HG03442 (cell line): ENCODE results near the gene PKD1L1.

Experiments
- ATAC-seq: cut with Tn5 transposase; IDR thresholded peaks from one replicate; pipeline ENCODE4 v1.9.1; 2021; ENCODE audit warnings: mild to moderate bottlenecking, moderate library complexity; ENCODE audit not compliant: unreplicated experiment

Gene PKD1L1

DNA sequence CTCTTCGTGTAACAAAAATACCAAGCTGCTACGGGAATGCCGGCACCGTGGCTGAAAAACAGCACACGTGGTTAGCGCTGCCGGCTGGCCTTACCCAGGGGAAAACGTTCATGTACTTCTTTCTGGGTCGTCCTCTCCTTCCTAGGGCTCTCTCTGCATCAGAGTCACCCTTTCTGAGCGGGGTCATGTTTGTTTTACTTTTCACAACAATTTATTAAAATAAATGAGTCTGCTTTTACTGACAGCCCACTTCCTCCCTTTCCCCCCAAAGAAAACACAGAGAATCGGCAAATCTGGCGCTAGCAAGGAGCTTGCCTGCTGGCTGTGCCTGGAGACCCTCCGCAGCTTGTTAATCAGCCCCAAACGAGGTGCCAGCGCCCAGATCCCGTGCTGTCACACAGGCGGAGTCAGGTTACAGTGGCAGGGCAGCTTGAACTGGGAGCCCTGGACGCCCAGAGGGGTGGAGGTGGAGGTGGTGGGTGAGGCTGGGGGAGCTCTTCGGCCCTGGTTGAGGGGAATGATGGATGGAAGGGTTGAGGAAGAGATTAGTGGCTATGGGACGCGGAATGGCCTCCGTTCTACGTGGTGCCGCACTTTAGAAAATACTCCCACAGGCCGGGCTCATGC is 204.2 kb downstream of the PKD1L1 start:
- ATAC-seq: no peak

DNA sequence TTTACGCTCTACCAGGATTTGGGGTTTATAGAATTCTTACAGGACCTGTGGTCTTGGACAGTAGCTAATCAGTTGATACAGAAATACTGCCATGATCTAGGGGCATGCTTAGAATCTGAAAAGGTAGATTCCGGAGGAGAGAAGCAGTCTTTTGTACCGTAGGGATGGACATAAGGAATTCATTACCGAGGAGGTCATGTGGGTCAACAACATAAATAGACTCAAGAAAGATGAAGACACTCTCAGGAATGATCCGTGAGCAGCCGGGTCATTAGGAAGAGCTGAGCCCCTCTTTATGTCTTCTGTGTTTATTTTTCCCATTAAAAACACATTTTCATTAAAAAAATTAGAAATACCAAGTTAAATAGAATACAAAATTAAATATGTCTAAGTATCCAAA is 206.3 kb downstream of the PKD1L1 start:
- no peak for ATAC-seq

DNA sequence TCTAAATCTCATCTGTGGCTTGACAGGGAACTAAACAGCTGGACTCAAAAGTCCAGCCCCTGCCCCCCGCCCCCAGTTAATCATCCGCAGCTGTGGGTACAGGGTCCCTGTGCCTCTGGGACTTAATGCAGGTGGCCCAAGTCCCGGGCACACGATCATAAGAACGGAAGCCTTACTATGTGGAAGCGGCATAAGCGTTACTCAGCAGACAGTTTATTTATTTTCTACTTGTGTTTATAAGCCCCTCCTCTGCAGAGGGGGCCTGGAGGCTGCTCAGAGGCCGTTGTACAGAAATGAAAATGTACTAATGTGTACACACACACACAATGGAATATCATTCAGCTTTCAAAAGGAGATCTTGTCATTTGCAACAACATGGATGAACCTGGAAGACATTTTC is 208.4 kb downstream of the PKD1L1 start:
- ATAC-seq: no peak

DNA sequence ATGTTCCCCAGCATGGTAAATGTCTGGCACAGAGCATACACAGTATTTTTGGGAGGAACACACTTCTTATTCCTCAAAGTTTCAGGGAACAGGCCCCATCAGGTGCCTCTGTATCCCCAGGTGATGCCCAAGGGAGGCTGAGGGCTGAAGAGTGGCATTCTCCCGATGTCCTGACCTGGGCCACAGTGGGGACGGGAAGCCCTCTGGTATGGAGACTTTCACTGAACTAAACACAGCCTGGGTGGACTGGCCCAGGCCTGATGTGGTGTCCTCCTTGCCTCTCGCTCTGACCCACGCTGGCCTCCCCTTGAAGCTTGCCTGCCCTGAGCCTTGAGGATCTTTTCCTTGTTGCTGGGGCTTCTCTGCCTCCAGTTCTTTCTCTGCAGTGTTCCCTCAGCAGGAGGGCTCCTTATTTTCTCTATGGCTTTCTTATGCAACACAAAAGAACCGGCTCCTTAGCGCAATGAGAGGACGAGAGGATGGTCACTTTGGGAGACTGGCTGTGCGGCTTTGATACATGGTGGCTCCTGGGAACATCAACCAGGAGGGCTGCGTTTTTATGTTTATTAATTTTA is 208.9 kb downstream of the PKD1L1 start:
- ATAC-seq: no peak

DNA sequence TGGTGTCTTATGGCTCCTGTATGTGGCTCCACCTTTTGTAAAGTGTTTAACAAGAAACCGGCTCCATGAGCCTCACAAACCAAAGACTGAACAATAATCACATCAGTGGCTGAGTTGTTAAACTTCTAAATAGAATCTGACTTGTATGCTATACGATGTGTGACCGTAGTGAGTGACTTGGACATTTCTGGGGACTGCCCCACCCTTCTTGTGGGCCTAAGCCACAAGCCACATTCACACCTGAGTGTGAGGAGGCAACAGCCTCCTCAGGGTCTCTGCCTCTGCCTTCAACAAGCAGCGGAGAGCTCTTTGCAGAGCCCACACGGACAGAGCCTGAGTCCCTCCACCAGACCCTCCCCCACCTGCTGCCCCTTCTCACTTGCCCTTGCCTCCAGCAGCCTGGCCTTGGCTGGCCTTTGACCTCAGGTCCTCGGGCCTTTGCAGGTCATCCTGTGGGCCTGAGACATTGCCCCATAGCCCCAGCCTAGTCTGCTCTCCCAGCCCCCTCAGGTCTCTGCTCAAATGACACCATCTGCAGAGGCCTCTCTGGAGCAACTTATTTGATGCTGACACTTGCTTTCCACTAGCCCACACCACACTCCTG is 209.6 kb downstream of the PKD1L1 start:
- ATAC-seq: peak; percentile 45

DNA sequence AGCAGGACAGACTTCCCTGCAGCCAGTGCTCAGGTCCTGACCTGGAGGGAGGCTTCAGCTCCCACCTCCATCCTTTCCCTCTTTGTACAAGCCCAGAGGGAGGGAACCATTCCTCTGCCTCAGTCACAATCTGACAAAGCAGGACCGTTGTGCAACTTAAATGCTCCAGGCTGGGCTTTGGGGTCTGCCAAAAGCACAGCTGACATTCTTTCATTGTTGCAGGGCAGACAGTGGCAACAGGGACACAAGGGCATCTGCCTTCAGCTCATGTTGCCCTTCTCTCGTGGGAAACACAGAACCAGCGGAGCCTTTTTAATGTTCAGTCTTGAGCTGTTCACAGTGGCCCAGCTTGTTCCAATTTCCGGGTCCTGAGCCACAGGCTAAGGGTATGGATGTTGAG is 210.7 kb downstream of the PKD1L1 start:
- ATAC-seq: no peak

DNA sequence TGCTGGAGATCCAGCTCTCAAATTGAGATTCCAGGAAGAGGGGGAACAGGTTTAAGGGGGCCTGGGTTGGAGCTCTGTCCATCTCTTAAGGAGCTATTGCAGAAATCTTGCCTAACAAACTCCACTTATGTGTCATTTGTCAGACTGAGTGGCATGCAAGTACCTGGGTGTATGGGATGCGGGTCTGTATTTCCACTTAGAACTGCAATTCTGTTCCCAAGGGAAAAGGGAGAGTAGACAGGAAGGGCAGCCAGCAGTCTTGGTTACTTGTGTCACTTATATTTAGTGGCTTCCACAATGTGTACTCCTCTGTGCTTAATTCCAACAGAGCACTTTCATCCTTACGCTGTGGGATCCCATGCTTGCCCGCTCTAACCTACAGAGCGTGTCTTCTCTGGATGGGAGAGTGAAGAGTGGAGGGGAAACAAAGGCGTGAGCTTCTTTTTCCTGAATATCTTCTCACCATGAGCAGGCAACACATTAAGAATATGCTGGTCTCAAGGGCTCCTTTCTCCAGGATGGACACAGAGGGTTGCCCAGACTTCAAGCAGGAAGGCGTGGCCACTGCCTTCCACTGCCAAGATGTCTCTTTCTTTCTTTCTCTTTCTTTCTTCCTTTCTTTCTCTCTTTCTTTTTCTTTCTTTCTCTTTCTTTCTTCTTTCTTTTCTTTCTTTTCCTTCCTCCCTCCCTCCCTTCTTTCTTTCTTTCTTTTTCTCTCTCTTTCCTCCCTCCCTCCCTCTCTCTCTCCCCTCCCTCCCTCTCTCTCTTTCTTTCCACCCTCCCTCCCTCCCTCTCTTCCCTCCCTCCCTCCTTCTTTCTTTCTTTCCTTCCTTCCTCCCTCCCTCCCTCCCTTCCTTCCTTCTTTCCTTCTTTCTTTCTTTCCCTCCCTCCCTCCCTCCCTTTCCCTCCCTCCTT is 212.6 kb downstream of the PKD1L1 start:
- no peak for ATAC-seq

DNA sequence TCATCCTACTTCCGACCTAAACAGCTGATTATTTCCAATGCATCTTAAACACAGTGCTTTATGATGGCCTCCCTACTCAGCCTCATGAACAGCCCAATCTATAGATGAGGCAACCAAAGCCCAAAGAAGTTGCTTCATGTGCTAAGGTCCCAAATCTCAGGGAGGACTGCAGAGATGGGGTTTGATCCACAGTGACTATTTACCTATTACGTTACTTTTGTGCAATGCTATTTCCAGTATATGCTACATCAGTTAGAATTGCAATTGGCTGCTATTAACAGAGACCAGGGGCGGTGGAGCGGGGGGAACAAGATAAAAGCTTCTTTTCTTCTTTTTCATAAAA is 213.3 kb downstream of the PKD1L1 start:
- ATAC-seq: no peak

DNA sequence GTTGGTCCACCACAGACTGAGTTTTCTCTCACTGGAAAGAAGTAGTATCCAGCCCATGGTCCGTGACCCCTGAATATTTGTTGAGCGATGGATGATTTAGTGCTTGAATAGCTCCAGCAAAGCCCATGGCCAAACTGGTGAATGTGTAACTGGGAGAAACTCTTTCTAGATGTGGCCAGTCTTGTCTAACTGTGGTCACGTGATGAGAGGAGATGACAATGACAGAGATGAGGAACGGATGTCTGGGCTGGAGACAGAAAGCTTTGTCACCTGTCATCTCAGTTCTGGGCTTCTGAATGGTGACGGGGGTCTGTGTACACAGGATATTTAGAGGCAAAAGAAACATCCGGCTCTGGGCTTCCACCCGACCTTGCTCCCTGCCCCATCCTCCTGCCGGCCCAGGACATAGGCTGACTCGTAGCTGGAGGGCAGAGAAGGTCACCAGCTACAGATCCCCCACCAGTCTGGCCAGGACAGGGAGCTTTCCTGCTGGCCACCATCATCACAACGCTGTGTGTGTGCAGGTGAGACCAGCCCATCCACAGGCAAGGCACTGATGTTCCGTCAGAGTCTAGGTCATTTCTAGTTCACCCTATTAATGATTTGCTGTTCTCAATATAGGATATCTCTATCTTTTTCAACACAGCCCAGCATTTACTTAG is 213.8 kb downstream of the PKD1L1 start:
- ATAC-seq: no peak

DNA sequence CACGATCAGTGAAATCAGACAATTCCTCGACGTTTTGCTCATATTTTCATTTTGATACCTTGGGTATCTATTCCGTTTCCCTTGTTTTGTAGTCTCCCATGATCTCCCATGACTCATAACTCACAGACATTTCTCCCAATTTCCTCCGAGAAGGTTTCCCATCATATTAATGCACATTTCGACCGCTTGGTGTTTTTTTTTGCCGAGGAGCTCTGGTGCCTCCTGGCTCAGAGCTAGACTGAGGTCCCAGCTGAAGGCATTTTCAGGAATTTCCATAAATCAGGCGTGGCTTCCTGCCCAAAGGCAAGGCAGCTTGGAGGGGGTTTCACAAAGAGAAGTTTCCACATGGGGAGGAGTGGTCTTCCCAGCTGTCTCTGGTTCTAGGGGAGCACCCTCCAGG is 218.1 kb downstream of the PKD1L1 start:
- ATAC-seq: no peak

DNA sequence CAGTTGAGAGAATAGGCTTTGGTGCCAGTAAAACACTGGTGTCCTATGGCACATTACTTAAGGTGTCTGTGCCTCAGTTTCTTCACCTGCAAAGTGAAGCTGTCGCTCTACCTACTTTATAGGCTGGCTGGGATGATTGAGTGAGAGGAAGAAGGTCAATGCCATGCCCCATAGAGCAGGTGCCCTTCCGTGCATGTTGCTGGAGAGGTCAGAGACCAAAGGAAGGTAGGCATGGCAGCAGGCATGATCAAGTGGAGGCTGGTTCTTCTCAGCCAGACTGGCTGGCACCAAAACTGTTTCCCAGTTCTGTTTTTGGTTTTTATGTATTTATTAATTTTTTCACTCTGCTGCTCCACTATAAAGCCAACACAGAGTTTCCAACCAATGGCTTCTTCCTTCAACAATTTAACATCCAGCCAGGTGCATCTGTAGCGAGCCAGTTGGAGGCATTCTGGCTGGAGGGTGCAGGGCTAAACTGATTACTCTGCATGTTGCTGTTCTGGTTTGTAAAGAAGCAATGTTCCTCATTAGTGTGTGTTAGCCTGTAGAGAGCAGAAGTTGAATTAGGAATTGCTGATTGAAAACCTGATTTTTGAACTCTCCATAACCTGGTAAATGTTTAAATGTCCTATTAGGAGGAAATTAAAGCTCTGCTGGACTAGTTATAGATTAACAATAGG is 222.1 kb downstream of the PKD1L1 start:
- ATAC-seq: no peak

DNA sequence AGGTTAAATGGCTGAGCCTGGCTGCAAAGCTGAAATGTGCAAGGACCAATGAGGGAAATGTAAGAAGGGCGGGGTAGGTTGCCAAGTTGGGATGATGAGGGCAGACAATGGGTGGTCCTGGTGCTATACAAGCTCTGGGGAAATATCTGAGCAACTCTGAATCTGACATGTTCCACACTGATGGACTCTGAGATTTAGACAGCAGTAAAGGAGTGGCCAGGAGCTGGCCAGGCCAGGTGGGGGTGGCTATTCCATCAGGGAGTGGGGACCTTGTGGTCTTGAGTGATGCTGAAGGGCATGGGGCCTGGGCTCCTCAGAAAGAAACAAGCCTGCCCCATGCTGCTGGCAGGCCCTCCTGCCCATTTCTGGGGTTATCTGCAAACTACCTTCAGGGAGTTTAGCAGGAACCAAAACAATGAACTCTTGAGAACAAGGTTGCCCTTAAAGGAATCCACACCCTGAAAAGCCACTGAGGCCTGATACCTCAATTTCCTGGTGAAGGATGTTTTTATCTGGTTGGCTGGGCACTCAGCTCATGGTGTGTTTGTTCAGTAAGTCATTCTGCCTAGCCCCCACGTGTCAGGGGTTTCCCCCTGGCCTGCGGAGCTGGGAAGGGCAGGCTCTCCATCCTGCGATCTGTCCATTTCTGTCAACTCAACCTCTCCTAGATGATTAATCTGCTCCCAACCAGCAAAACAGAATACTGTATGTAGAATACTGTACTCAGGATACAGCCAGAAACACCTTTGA is 223.1 kb downstream of the PKD1L1 start:
- no peak for ATAC-seq
